ENCODE measurements around the gene DCXR.

- peak; percentile 88 to 99 (median 95) for TF ChIP-seq CTCF (IDR thresholded peaks at IDR 0.05)
- TF ChIP-seq POLR2A (IDR thresholded peaks at IDR 0.05), result peak; percentile 11
These were observed 6.8 kb downstream of the DCXR start for GRCh38 chr17:82030470-82031302.
